Measurements from ENCODE around the gene TRIM24. TPM values are rescaled to one million over a fixed set of nuclear protein-coding genes. Genes with fewer than 3 reads are reported as not detected.
"Not testable (repeated sequence)": the region's sequence is repeated elsewhere in the genome, so short reads cannot be mapped to it uniquely, and the experiment has no call there.

Gene TRIM24
- polyA plus RNA-seq, 3 donors = 3.5 to 8.9 (median 6.0) TPM

- intact Hi-C loops (cut with micrococcal nuclease) = loop anchor here in 1 of 2 donors (10.0 kb wide), 1 partner anchor 460 kb away; the partner anchor contains the start of gene CREB3L2
- H3K4me1 Mint-ChIP-seq = peaks cover 40% of the 10 kb centered on the region
- DNase-seq = no peak
- no peak overlapping the region for H3K27ac Mint-ChIP-seq
- peaks cover 0 to 10% (median 5%) of the 10 kb centered on the region in 7 donors for H3K9me3 Mint-ChIP-seq
- H3K4me2 ChIP-seq (replicated peaks; ENCODE audit: extremely low read depth, low read length, poor library complexity, severe bottlenecking) = no peak overlapping the region
- H2AFZ ChIP-seq (ENCODE audit: insufficient read depth, low read depth, low read length, poor library complexity, severe bottlenecking) = no peak overlapping the region
- peaks cover 0 to 6% of the 10 kb centered on the region in 2 donors for H3K9me3 ChIP-seq (replicated peaks in 1 of 2; ENCODE audit: control insufficient read depth in 1 of 2, insufficient read depth in 1 of 2, low read length in 2 of 2)
- H3K4me3 ChIP-seq (replicated peaks in 1 of 3; ENCODE audit: low read depth in 2 of 3, low read length in 3 of 3) = no peak overlapping the region
- H3K27me3 ChIP-seq (ENCODE audit: control insufficient read depth in 2 of 2, insufficient read depth in 2 of 2, low read length in 2 of 2) = no peaks in the 10 kb centered on the region
- peaks cover 78% of the 10 kb centered on the region for H4K20me1 ChIP-seq (ENCODE audit: insufficient read depth, low read length)
- H3K36me3 Mint-ChIP-seq = peaks cover 13 to 26% of the 10 kb centered on the region in 2 donors
- H3K36me3 ChIP-seq (replicated peaks in 1 of 2; ENCODE audit: control insufficient read depth in 1 of 2, insufficient read depth in 2 of 2, low read length in 2 of 2) = peaks cover 2 to 5% of the 10 kb centered on the region in 2 donors
- WGBS (ENCODE audit: insufficient coverage) = 100% methylated on average over 1 of the region's 3 CpGs
- peak overlapping the region in 1 of 2 donors; percentile 28 for H3K27ac ChIP-seq (ENCODE audit: low read depth in 1 of 2, low read length in 2 of 2)
- H3K4me3 Mint-ChIP-seq = no peak overlapping the region
- TF ChIP-seq CTCF (IDR thresholded peaks at IDR 0.05) = no peak
- H3K27me3 Mint-ChIP-seq (ENCODE audit: low read depth in 3 of 3) = no peaks in the 10 kb centered on the region
- peaks cover 95% of the 10 kb centered on the region for H3K79me2 ChIP-seq (ENCODE audit: insufficient read depth, low read length)
- peaks cover 9 to 11% of the 10 kb centered on the region in 2 donors for H3K4me1 ChIP-seq (ENCODE audit: control insufficient read depth in 1 of 2, insufficient read depth in 2 of 2, low read length in 2 of 2)
- no peak overlapping the region for H3K9ac ChIP-seq (ENCODE audit: insufficient read depth, low read length, poor library complexity, severe bottlenecking)
Measured at GRCh38 chr7:138465046-138465445, 5.0 kb downstream of the TRIM24 start.

- not testable (repeated sequence) for H2AFZ ChIP-seq (ENCODE audit: insufficient read depth, low read depth, low read length, poor library complexity, severe bottlenecking); H3K27ac ChIP-seq (ENCODE audit: low read depth in 1 of 2, low read length in 2 of 2); H3K36me3 ChIP-seq (replicated peaks in 1 of 2; ENCODE audit: control insufficient read depth in 1 of 2, insufficient read depth in 2 of 2, low read length in 2 of 2); H3K27me3 ChIP-seq (ENCODE audit: control insufficient read depth in 2 of 2, insufficient read depth in 2 of 2, low read length in 2 of 2); H3K9ac ChIP-seq (ENCODE audit: insufficient read depth, low read length, poor library complexity, severe bottlenecking); H3K27me3 Mint-ChIP-seq (ENCODE audit: low read depth in 3 of 3); H3K4me3 ChIP-seq (replicated peaks in 1 of 3; ENCODE audit: low read depth in 2 of 3, low read length in 3 of 3); H3K4me3 Mint-ChIP-seq; DNase-seq; H3K9me3 Mint-ChIP-seq; H3K4me2 ChIP-seq (replicated peaks; ENCODE audit: extremely low read depth, low read length, poor library complexity, severe bottlenecking); H3K4me1 ChIP-seq (ENCODE audit: control insufficient read depth in 1 of 2, insufficient read depth in 2 of 2, low read length in 2 of 2); H3K9me3 ChIP-seq (replicated peaks in 1 of 2; ENCODE audit: control insufficient read depth in 1 of 2, insufficient read depth in 1 of 2, low read length in 2 of 2)
- peaks cover 87% of the 10 kb centered on the region for H4K20me1 ChIP-seq (ENCODE audit: insufficient read depth, low read length)
- intact Hi-C loops (cut with micrococcal nuclease) = loop anchor here in 1 of 2 donors (10.0 kb wide), 1 partner anchor 461 kb away; the partner anchor contains the start of gene CREB3L2
- peaks cover 13 to 26% of the 10 kb centered on the region in 2 donors for H3K36me3 Mint-ChIP-seq
- peak overlapping the region in 3 of 7 donors; percentile 15 to 77 (median 30) for H3K27ac Mint-ChIP-seq
- H3K4me1 Mint-ChIP-seq = peaks cover 42% of the 10 kb centered on the region
- H3K79me2 ChIP-seq (ENCODE audit: insufficient read depth, low read length) = peaks cover 100% of the 10 kb centered on the region
- 96% methylated on average over 5 of the region's 11 CpGs for WGBS (ENCODE audit: insufficient coverage)
Measured at GRCh38 chr7:138466069-138466756, 6.2 kb downstream of the TRIM24 start.

Measured in CD14-positive monocyte (primary cell).